Peyer's patch (tissue), 4 donors: ENCODE measurements around the gene SRGAP2B.
"Not testable (repeated sequence)": the region's sequence is repeated elsewhere in the genome, so short reads cannot be mapped to it uniquely, and the experiment has no call there.

Experiments
- POLR2A ChIP-seq, 2 donors: fragments of 450-650 bp; IDR thresholded peaks; one replicate each; pipeline ENCODE4 v1.5.1; 2017; ENCODE audit warnings: antibody characterized with exemption in 2 of 2, mild to moderate bottlenecking in 2 of 2, moderate library complexity in 2 of 2
- TF ChIP-seq, protein P1 (sequence below), 6 experiments: fragments of 450-650 bp in 4 of 6; fragments of 200-600 bp in 2 of 6; sonication (generic) in 1 of 6; IDR thresholded peaks; one replicate each; pipeline ENCODE4 v1.5.1; 2017 to 2019; ENCODE audit warnings: antibody characterized with exemption in 6 of 6, mild to moderate bottlenecking in 3 of 6, moderate library complexity in 1 of 6

DNA sequence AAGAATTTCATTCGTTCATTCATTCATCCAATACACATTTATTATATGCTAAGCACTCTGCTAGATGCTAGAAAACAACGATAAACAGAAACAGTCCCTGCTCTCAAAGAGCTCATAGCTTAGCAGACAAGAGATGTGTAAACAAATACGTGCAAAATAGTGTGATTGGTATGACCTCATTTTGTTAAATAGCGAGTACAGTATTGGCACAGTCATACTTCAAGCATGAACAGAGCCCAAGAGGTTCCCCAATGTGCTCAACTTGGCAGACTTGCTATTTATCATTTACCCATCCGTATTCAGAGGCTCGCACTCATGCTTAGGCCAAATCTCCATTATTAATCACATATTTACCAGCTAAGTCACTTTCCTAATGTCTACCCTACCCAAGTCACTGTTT is 23.6 kb downstream of the SRGAP2B start:
- TF ChIP-seq, protein P1, sequence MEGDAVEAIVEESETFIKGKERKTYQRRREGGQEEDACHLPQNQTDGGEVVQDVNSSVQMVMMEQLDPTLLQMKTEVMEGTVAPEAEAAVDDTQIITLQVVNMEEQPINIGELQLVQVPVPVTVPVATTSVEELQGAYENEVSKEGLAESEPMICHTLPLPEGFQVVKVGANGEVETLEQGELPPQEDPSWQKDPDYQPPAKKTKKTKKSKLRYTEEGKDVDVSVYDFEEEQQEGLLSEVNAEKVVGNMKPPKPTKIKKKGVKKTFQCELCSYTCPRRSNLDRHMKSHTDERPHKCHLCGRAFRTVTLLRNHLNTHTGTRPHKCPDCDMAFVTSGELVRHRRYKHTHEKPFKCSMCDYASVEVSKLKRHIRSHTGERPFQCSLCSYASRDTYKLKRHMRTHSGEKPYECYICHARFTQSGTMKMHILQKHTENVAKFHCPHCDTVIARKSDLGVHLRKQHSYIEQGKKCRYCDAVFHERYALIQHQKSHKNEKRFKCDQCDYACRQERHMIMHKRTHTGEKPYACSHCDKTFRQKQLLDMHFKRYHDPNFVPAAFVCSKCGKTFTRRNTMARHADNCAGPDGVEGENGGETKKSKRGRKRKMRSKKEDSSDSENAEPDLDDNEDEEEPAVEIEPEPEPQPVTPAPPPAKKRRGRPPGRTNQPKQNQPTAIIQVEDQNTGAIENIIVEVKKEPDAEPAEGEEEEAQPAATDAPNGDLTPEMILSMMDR (IDR thresholded peaks at IDR 0.05), result not testable (repeated sequence)
- not testable (repeated sequence) for TF ChIP-seq POLR2A (IDR thresholded peaks at IDR 0.05)
